ENCODE data around the gene TDRD9.

DNA sequence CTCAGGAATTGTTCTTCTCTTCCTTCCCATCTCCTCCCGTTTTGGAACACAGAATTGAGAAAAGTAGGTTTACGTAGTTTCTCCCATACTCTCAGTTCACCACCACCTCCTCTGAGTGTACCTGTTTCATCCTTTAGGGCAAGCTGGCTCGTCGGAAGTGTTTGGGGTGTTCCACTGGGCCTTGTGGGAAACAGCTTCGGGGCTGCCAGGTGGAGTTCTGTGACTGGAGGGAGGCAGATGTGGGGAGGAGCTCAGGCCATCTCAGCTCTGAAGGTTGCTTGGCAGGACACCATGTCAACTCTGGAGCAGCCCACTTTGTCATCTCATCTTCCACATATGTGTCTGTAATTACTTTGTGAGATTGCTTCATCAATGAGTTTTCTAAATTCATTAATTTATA lies 67.6 kb downstream of the TDRD9 start:
- no peak for TF ChIP-seq EZH2 (IDR thresholded peaks at IDR 0.05; ENCODE audit: borderline replicate concordance)
- TF ChIP-seq, protein P1, sequence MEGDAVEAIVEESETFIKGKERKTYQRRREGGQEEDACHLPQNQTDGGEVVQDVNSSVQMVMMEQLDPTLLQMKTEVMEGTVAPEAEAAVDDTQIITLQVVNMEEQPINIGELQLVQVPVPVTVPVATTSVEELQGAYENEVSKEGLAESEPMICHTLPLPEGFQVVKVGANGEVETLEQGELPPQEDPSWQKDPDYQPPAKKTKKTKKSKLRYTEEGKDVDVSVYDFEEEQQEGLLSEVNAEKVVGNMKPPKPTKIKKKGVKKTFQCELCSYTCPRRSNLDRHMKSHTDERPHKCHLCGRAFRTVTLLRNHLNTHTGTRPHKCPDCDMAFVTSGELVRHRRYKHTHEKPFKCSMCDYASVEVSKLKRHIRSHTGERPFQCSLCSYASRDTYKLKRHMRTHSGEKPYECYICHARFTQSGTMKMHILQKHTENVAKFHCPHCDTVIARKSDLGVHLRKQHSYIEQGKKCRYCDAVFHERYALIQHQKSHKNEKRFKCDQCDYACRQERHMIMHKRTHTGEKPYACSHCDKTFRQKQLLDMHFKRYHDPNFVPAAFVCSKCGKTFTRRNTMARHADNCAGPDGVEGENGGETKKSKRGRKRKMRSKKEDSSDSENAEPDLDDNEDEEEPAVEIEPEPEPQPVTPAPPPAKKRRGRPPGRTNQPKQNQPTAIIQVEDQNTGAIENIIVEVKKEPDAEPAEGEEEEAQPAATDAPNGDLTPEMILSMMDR (IDR thresholded peaks at IDR 0.05; ENCODE audit: poor library complexity) = no peak

Data from hepatocyte (in vitro differentiated cells).